ENCODE data around the gene BCKDK.
A peak's percentile ranks its signal among the peaks of the same experiment; 100 is the strongest.

The BCKDK gene

GRCh38 chr16:31078597-31079341 lies 29.4 kb upstream of the BCKDK start:
- H3K9me3 ChIP-seq: no peaks in the 10 kb centered on the region
- H3K27ac ChIP-seq: peak overlapping the region; percentile 71
- no peaks in the 10 kb centered on the region for H3K27me3 ChIP-seq
- peaks cover 31 to 34% of the 10 kb centered on the region in 2 experiments for H3K4me1 ChIP-seq (ENCODE audit: control insufficient read depth in 1 of 2, insufficient read depth in 1 of 2, low read depth in 1 of 2, low read length in 1 of 2)
- TF ChIP-seq CTCF (IDR thresholded peaks at IDR 0.05): no peak
- H3K36me3 ChIP-seq: peaks cover 78% of the 10 kb centered on the region
- H3K4me3 ChIP-seq (ENCODE audit: low read depth in 1 of 2, low read length in 1 of 2): no peak overlapping the region

GRCh38 chr16:31079342-31079944 lies 28.7 kb upstream of the BCKDK start:
- Histone ChIP-seq H3K27ac (peak overlapping the region; percentile 71), H3K27me3 (no peaks in the 10 kb centered on the region), H3K4me1 (ENCODE audit: control insufficient read depth in 1 of 2, insufficient read depth in 1 of 2, low read depth in 1 of 2, low read length in 1 of 2) (peaks cover 30% of the 10 kb centered on the region in 2 experiments), H3K9me3 (no peaks in the 10 kb centered on the region), H3K4me3 (ENCODE audit: low read depth in 1 of 2, low read length in 1 of 2) (no peak overlapping the region), H3K36me3 (peaks cover 84% of the 10 kb centered on the region)
- TF ChIP-seq CTCF (IDR thresholded peaks at IDR 0.05): no peak

- TF ChIP-seq CTCF (IDR thresholded peaks at IDR 0.05): no peak
- Histone ChIP-seq H3K27ac (peak overlapping the region; percentile 71), H3K27me3 (no peaks in the 10 kb centered on the region), H3K4me3 (ENCODE audit: low read depth in 1 of 2, low read length in 1 of 2) (no peak overlapping the region), H3K9me3 (no peaks in the 10 kb centered on the region), H3K4me1 (ENCODE audit: control insufficient read depth in 1 of 2, insufficient read depth in 1 of 2, low read depth in 1 of 2, low read length in 1 of 2) (peaks cover 23 to 24% of the 10 kb centered on the region in 2 experiments), H3K36me3 (peaks cover 91% of the 10 kb centered on the region)
Measured at GRCh38 chr16:31080035-31080629, 28.1 kb upstream of the BCKDK start.

- Histone ChIP-seq H3K27me3 (no peaks in the 10 kb centered on the region), H3K27ac (peak overlapping the region; percentile 71), H3K4me3 (ENCODE audit: low read depth in 1 of 2, low read length in 1 of 2) (no peak overlapping the region), H3K9me3 (no peaks in the 10 kb centered on the region), H3K36me3 (peaks cover 97% of the 10 kb centered on the region), H3K4me1 (ENCODE audit: control insufficient read depth in 1 of 2, insufficient read depth in 1 of 2, low read depth in 1 of 2, low read length in 1 of 2) (peaks cover 16 to 19% of the 10 kb centered on the region in 2 experiments)
- no peak for TF ChIP-seq CTCF (IDR thresholded peaks at IDR 0.05)
Measured at GRCh38 chr16:31080756-31081419, 27.3 kb upstream of the BCKDK start.

GRCh38 chr16:31081428-31082351 lies 26.5 kb upstream of the BCKDK start:
- H3K36me3 ChIP-seq: peaks cover 99% of the 10 kb centered on the region
- no peak for TF ChIP-seq CTCF (IDR thresholded peaks at IDR 0.05)
- H3K9me3 ChIP-seq: no peaks in the 10 kb centered on the region

More at GRCh38 chr16:31081428-31082351, 26.5 kb upstream of the BCKDK start:
- no peak overlapping the region for H3K4me3 ChIP-seq (ENCODE audit: low read depth in 1 of 2, low read length in 1 of 2)
- peaks cover 16 to 19% of the 10 kb centered on the region in 2 experiments for H3K4me1 ChIP-seq (ENCODE audit: control insufficient read depth in 1 of 2, insufficient read depth in 1 of 2, low read depth in 1 of 2, low read length in 1 of 2)
- no peaks in the 10 kb centered on the region for H3K27me3 ChIP-seq
- H3K27ac ChIP-seq: peak overlapping the region; percentile 38

All from neutrophil (primary cell).